ENCODE measurements around the gene GNG12. TPM values are rescaled to one million over a fixed set of nuclear protein-coding genes. Genes with fewer than 3 reads are reported as not detected.

Gene GNG12
- total and polyA plus RNA-seq, 4 donors: 84.9 to 175 (median 110) TPM

GRCh38 chr1:67652800-67653199 is 180.5 kb downstream of the GNG12 start:
- Histone ChIP-seq H3K27me3 (ENCODE audit: control insufficient read depth in 1 of 2, insufficient read depth in 2 of 2, low read length in 1 of 2) (no peaks in the 10 kb centered on the region), H3K36me3 (ENCODE audit: control insufficient read depth in 1 of 2, insufficient read depth in 2 of 2, low read length in 1 of 2) (no peaks in the 10 kb centered on the region), H3K27ac (ENCODE audit: low read depth in 1 of 2, low read length in 2 of 2) (no peak overlapping the region), H3K4me3 (ENCODE audit: low read length in 2 of 2) (no peak overlapping the region), H3K4me1 (ENCODE audit: control insufficient read depth in 1 of 2, insufficient read depth in 2 of 2, low read length in 2 of 2) (no peaks in the 10 kb centered on the region), H3K9me3 (ENCODE audit: control insufficient read depth, low read length) (no peaks in the 10 kb centered on the region)
- ATAC-seq (ENCODE audit: low FRiP score): no peak
- 92 to 94% methylated on average over 2 of the region's 2 CpGs for WGBS, 2 donors
- no peak for DNase-seq
- intact Hi-C loops (cut with DNase I): no loop called here

Other genes with a start within 250 kb of the GNG12 start
- 100 to 1,000 TPM in 1 of 2 donors, 10 to 100 TPM in 1; 49.7 to 158 TPM for gene GADD45A, start 148.3 kb downstream of the GNG12 start, total RNA-seq
- 100 to 1,000 TPM; 154 to 186 TPM for gene GADD45A, start 148.3 kb downstream of the GNG12 start, polyA plus RNA-seq
- 1 to 10 TPM; 2.1 to 2.2 TPM for gene DIRAS3, start 217.2 kb upstream of the GNG12 start, total RNA-seq
- 1 to 10 TPM; 2.8 to 9.3 TPM for gene DIRAS3, start 217.2 kb upstream of the GNG12 start, polyA plus RNA-seq